H1 (cell line): ENCODE measurements around the gene GPC4. TPM values are rescaled to one million over a fixed set of nuclear protein-coding genes. Genes with fewer than 3 reads are reported as not detected.

ENCODE experiments used
- CTCF ChIA-PET: fragments of 300-600 bp; sonication (Branson Sonifier 250); formaldehyde crosslinking; loops from one replicate; lab custom pipeline; 2021; ENCODE audit not compliant: partially characterized antibody; lab: Charles Lee
- POLR2A ChIA-PET: fragments of 300-600 bp; sonication (Branson Sonifier 250); formaldehyde crosslinking; loops from one replicate; lab custom pipeline; 2021; ENCODE audit warnings: inconsistent platforms; ENCODE audit not compliant: partially characterized antibody; lab: Charles Lee
- DNase-seq, 2 experiments: peaks; one replicate each; pipeline versions ENCODE4 v3.0.0 to v3.0.0-alpha.2; 2010 to 2022; ENCODE audit warnings: low spot score in 2 of 2, low read depth in 1 of 2, mixed read lengths in 1 of 2
- FAIRE-seq: peaks from 2 replicates; lab custom pipeline; 2011; peaks lifted over from hg19 to GRCh38; lab: Jason Lieb, UNC
- H2AFZ ChIP-seq: 2 replicates; pipeline ENCODE4 v1.8.1; 2012; ENCODE audit warnings: low read length, inconsistent platforms
- H2AK5ac ChIP-seq: 2 replicates; pipeline ENCODE4 v1.6.1; 2013; ENCODE audit warnings: low read depth, low read length
- H2BK120ac ChIP-seq: replicated peaks from 2 replicates; pipeline ENCODE3; 2013; ENCODE audit warnings: low read depth, low read length, inconsistent platforms
- H2BK12ac ChIP-seq: 2 replicates; pipeline ENCODE4 v1.6.1; 2013; ENCODE audit warnings: low read depth, low read length
- H2BK15ac ChIP-seq: 2 replicates; pipeline ENCODE4 v1.6.1; 2013; ENCODE audit warnings: low read length
- H2BK20ac ChIP-seq: 2 replicates; pipeline ENCODE4 v1.6.1; 2013; ENCODE audit warnings: low read length
- H2BK5ac ChIP-seq: 2 replicates; pipeline ENCODE4 v1.6.1; 2013; ENCODE audit warnings: low read depth, low read length
- H3K14ac ChIP-seq: 2 replicates; pipeline ENCODE4 v1.6.1; 2013; ENCODE audit warnings: inconsistent platforms; ENCODE audit not compliant: insufficient read length
- H3K18ac ChIP-seq: 2 replicates; pipeline ENCODE4 v1.6.1; 2013; ENCODE audit warnings: low read length; ENCODE audit errors: extremely low read depth
- H3K23ac ChIP-seq: 2 replicates; pipeline ENCODE4 v1.6.1; 2013; ENCODE audit warnings: inconsistent platforms; ENCODE audit not compliant: insufficient read length
- H3K23me2 ChIP-seq: 2 replicates; pipeline ENCODE4 v1.6.1; 2013; ENCODE audit warnings: low read depth, low read length
- H3K27ac ChIP-seq: 2 replicates; pipeline ENCODE4 v1.6.1; 2011; ENCODE audit warnings: low read depth, low read length, inconsistent platforms
- H3K27me3 ChIP-seq, 4 experiments: replicated peaks in 1 of 4; 1 replicate in 1 of 4; 2 replicates in 3 of 4; pipeline versions ENCODE4 v1.6.1 to v1.8.1; 2011 to 2013; ENCODE audit warnings: low read length in 3 of 4, mild to moderate bottlenecking in 3 of 4, inconsistent platforms in 2 of 4, mixed read lengths in 2 of 4, moderate library complexity in 1 of 4; ENCODE audit not compliant: control insufficient read depth in 3 of 4, insufficient read depth in 3 of 4; ENCODE audit errors: extremely low read depth in 1 of 4
- H3K36me3 ChIP-seq, 4 experiments: 2 replicates each; pipeline versions ENCODE4 v1.6.1 to v1.8.1; 2011 to 2013; ENCODE audit warnings: mild to moderate bottlenecking in 4 of 4, low read length in 3 of 4, moderate library complexity in 2 of 4, control low read depth in 1 of 4, inconsistent platforms in 1 of 4; ENCODE audit not compliant: insufficient read depth in 4 of 4, control insufficient read depth in 2 of 4
- H3K4ac ChIP-seq: replicated peaks from 2 replicates; pipeline ENCODE3; 2013; ENCODE audit warnings: low read length, low read depth, mixed read lengths, inconsistent platforms; ENCODE audit not compliant: insufficient read length
- H3K4me1 ChIP-seq, 4 experiments: replicated peaks in 1 of 4; 1 replicate in 1 of 4; 2 replicates in 3 of 4; pipeline versions ENCODE4 v1.6.1 to v1.8.1; 2011 to 2013; ENCODE audit warnings: low read length in 3 of 4, inconsistent platforms in 2 of 4, mixed read lengths in 1 of 4; ENCODE audit not compliant: insufficient read depth in 4 of 4, control insufficient read depth in 3 of 4
- H3K4me2 ChIP-seq, 2 experiments: 2 replicates each; pipeline versions ENCODE4 v1.6.1 to v1.8.1; 2011 to 2013; ENCODE audit warnings: low read depth in 2 of 2, low read length in 2 of 2, control low read depth in 1 of 2, inconsistent platforms in 1 of 2, mild to moderate bottlenecking in 1 of 2; ENCODE audit not compliant: insufficient read depth in 1 of 2
- H3K4me3 ChIP-seq, 4 experiments: fragments of 200-600, 300-600 bp in 1 of 4; sonication (generic), shearing (Covaris generic), sonication (Bioruptor Twin) in 1 of 4; 2 replicates each; pipeline versions ENCODE4 v1.5.1 to v1.8.1; 2011 to 2016; ENCODE audit warnings: low read length in 4 of 4, low read depth in 3 of 4, control low read depth in 2 of 4, inconsistent platforms in 2 of 4, mild to moderate bottlenecking in 2 of 4, mixed read lengths in 1 of 4, moderate library complexity in 1 of 4; ENCODE audit not compliant: insufficient read depth in 2 of 4; ENCODE audit errors: extremely low read depth in 1 of 4
- H3K56ac ChIP-seq: replicated peaks from 2 replicates; pipeline ENCODE3; 2013; ENCODE audit warnings: low read depth, mild to moderate bottlenecking, mixed read lengths, low read length, inconsistent platforms; ENCODE audit not compliant: insufficient read length
- H3K79me1 ChIP-seq: 2 replicates; pipeline ENCODE4 v1.6.1; 2013; ENCODE audit warnings: low read depth, low read length, control low read depth
- H3K79me2 ChIP-seq, 2 experiments: 2 replicates each; pipeline versions ENCODE4 v1.6.1 to v1.8.1; 2012 to 2013; ENCODE audit warnings: low read length in 2 of 2, mild to moderate bottlenecking in 2 of 2, inconsistent platforms in 1 of 2; ENCODE audit not compliant: insufficient read depth in 2 of 2, control insufficient read depth in 1 of 2
- H3K9ac ChIP-seq, 4 experiments: replicated peaks in 1 of 4; 1 replicate in 1 of 4; 2 replicates in 3 of 4; pipeline versions ENCODE4 v1.6.1 to v1.8.1; 2011 to 2013; ENCODE audit warnings: low read depth in 3 of 4, low read length in 3 of 4, control low read depth in 2 of 4, mild to moderate bottlenecking in 2 of 4, moderate library complexity in 2 of 4, inconsistent platforms in 1 of 4; ENCODE audit errors: extremely low read depth in 1 of 4
- H3K9me3 ChIP-seq, 2 experiments: 2 replicates each; pipeline versions ENCODE4 v1.6.1 to v1.8.1; 2012 to 2013; ENCODE audit warnings: mild to moderate bottlenecking in 2 of 2, moderate library complexity in 2 of 2, control low read depth in 1 of 2, inconsistent platforms in 1 of 2, low read depth in 1 of 2, low read length in 1 of 2, mixed read lengths in 1 of 2; ENCODE audit not compliant: insufficient read depth in 2 of 2
- H4K20me1 ChIP-seq, 2 experiments: replicated peaks in 1 of 2; 2 replicates each; pipeline versions ENCODE3 to v1.8.1; 2011 to 2013; ENCODE audit warnings: inconsistent platforms in 2 of 2, low read length in 2 of 2, mild to moderate bottlenecking in 1 of 2; ENCODE audit not compliant: insufficient read depth in 2 of 2, control insufficient read depth in 1 of 2
- H4K5ac ChIP-seq: 2 replicates; pipeline ENCODE4 v1.6.1; 2013; ENCODE audit warnings: low read length, low read depth, mixed read lengths, inconsistent platforms; ENCODE audit not compliant: insufficient read length
- H4K8ac ChIP-seq: 2 replicates; pipeline ENCODE4 v1.8.0; 2013; ENCODE audit warnings: mild to moderate bottlenecking, moderate library complexity, low read length, inconsistent platforms; ENCODE audit not compliant: insufficient read depth; ENCODE audit errors: extremely low read depth
- H4K91ac ChIP-seq: replicated peaks from 2 replicates; pipeline ENCODE3; 2013; ENCODE audit warnings: low read length, mixed read lengths, inconsistent platforms; ENCODE audit not compliant: insufficient read length
- CHD2 ChIP-seq: IDR thresholded peaks from 2 replicates; pipeline ENCODE4 v1.6.1; 2012; ENCODE audit warnings: low read length, improper control_type of control experiment
- HDAC2 ChIP-seq, 2 experiments: fragments of 300-600 bp in 1 of 2; sonication (generic) in 1 of 2; IDR thresholded peaks; 2 replicates each; pipeline ENCODE4 v1.6.1; 2011 to 2012; ENCODE audit warnings: low read depth in 2 of 2, low read length in 2 of 2, mild to moderate bottlenecking in 2 of 2, moderate library complexity in 2 of 2, borderline replicate concordance in 1 of 2, inconsistent platforms in 1 of 2
- KDM5A ChIP-seq: fragments of 200-600 bp; IDR thresholded peaks from 2 replicates; pipeline ENCODE4 v1.7.1; 2012; ENCODE audit warnings: mild to moderate bottlenecking, low read length, inconsistent platforms, mixed read lengths
- NRF1 ChIP-seq: IDR thresholded peaks from 2 replicates; pipeline ENCODE4 v1.6.1; 2011; ENCODE audit warnings: mild to moderate bottlenecking, low read depth, low read length, improper control_type of control experiment
- RBBP5 ChIP-seq: IDR thresholded peaks from 2 replicates; pipeline ENCODE4 v1.7.1; 2012; ENCODE audit warnings: low read depth, mild to moderate bottlenecking, inconsistent platforms, low read length, moderate library complexity, borderline replicate concordance
- SP1 ChIP-seq: IDR thresholded peaks from 2 replicates; pipeline ENCODE4 v1.6.1; 2011; ENCODE audit warnings: low read depth, low read length
- SUZ12 ChIP-seq: fragments of 200-600 bp; sonication (generic); IDR thresholded peaks from 2 replicates; pipeline ENCODE4 v1.6.1; 2012; ENCODE audit warnings: mild to moderate bottlenecking, inconsistent platforms, low read length, moderate library complexity, mixed read lengths
- WGBS, 2 experiments: shearing (Covaris generic) in 1 of 2; methylation state at CpG; one replicate each; pipeline versions ENCODE4 v1.1.6 to v1.1.7; 2013 to 2015; ENCODE audit warnings: low lambda C conversion rate in 2 of 2, mixed read lengths in 2 of 2, inconsistent platforms in 1 of 2, low coverage in 1 of 2, missing lambda C conversion rate in 1 of 2; ENCODE audit not compliant: insufficient replicate concordance in 2 of 2, insufficient coverage in 1 of 2, insufficient read length in 1 of 2; ENCODE audit errors: extremely low coverage in 1 of 2, missing lambda C conversion rate in 1 of 2; 5-methylcytosine and 5-hydroxymethylcytosine counted together
- polyA plus RNA-seq, 7 experiments: library from polyadenylated mRNA; depleted of rRNA in 3 of 7; stranded (reverse) in 5 of 7; unstranded in 2 of 7; fragments of >200 nt in 5 of 7; fragments of 200-250 nt in 2 of 7; gene quantifications; 1 replicate in 5 of 7; 2 replicates in 1 of 7; 4 replicates in 1 of 7; pipeline versions ENCODE4 v1.2.1 to v1.2.3, GENCODE V29; 2011 to 2013; ENCODE audit warnings: missing spikeins in 2 of 7, mixed read lengths in 2 of 7
- total RNA-seq: library from RNA; stranded (reverse); fragmentation: NEBNext Ultra II Directional; extraction: Animal tissue kit (Norgen Biotek cat#: 25700); gene quantifications from 2 replicates; pipeline ENCODE4 v1.2.1, GENCODE V29; 2021
- TF ChIP-seq, protein P1 (sequence below): IDR thresholded peaks from 2 replicates; pipeline ENCODE4 v1.6.1; 2011; ENCODE audit warnings: low read depth, mild to moderate bottlenecking, low read length; ENCODE audit not compliant: insufficient read depth

The GPC4 gene
- total and polyA plus RNA-seq, 2 of the 8 experiments (the other 6 are each of a cell fraction or from before 2014, with no cell fraction given), result 46.8 to 230 TPM

DNA sequence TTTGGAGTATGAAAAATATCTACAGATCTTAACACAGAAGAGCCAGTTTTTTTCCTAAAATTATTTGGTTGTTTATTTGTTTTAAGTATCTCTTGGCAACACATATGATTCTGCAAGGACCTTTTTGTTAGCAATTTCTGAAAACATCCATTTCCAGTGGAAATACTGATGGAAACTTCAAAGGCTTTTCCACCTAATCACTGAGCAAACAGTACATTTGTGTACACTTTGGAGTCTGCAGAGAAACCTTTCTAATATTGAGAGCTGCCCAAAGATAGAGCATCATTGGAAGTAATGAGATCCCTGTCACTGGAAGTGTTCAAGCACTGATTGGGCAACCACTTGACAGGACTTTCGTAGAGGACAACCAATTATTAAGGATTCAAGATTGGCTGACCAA is 127.4 kb downstream of the GPC4 start:
- Histone ChIP-seq H3K23ac (no peak overlapping the region), H3K9me3 (no peaks in the 10 kb centered on the region), H2AK5ac (no peak overlapping the region), H4K8ac (no peak overlapping the region), H4K20me1 (no peaks in the 10 kb centered on the region), H3K79me2 (no peaks in the 10 kb centered on the region), H3K27me3 (no peaks in the 10 kb centered on the region), H4K5ac (no peak overlapping the region), H2BK20ac (no peak overlapping the region), H3K4ac (no peak overlapping the region), H3K36me3 (no peaks in the 10 kb centered on the region), H3K4me1 (no peaks in the 10 kb centered on the region), H3K14ac (no peak overlapping the region), H4K91ac (no peak overlapping the region), H3K4me3 (no peak overlapping the region), H3K9ac (no peak overlapping the region), H2BK5ac (no peak overlapping the region), H3K18ac (no peak overlapping the region), H2BK12ac (no peak overlapping the region), H3K27ac (no peak overlapping the region), H2BK120ac (no peak overlapping the region), H3K79me1 (no peaks in the 10 kb centered on the region), H3K56ac (no peak overlapping the region), H2AFZ (no peak overlapping the region), H2BK15ac (no peak overlapping the region), H3K4me2 (no peak overlapping the region), H3K23me2 (no peaks in the 10 kb centered on the region)
- no peak for TF ChIP-seq RBBP5
- no peak for TF ChIP-seq HDAC2 (IDR thresholded peaks at IDR 0.05; ENCODE audit: borderline replicate concordance in 1 of 2, low read depth in 2 of 2, low read length in 2 of 2)
- TF ChIP-seq SP1, result no peak
- no peak for TF ChIP-seq NRF1
- no peak for TF ChIP-seq SUZ12
- no peak for TF ChIP-seq CHD2
- TF ChIP-seq KDM5A, result no peak
- TF ChIP-seq, protein P1, sequence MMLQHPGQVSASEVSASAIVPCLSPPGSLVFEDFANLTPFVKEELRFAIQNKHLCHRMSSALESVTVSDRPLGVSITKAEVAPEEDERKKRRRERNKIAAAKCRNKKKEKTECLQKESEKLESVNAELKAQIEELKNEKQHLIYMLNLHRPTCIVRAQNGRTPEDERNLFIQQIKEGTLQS, result no peak
- POLR2A ChIA-PET, result no interaction called here
- WGBS, 2 experiments, result 75% methylated on average over 1 of the region's 1 CpG; no CpG with 5 or more reads in 1 of the 2 experiments
- CTCF ChIA-PET, result interaction anchor here (1.0 to 2.1 kb wide), 4 partner anchors 13 to 38 kb away, joined by 3 to 7 read pairs (median 4); no protein-coding TSS in a partner anchor
- DNase-seq (no peak), FAIRE-seq (no peak)
